GM21737 (cell line): ENCODE data around the gene SMIM10L1.
A peak's percentile ranks its signal among the peaks of the same experiment; 100 is the strongest.

Experiments used
- ATAC-seq: cut with Tn5 transposase; IDR thresholded peaks from one replicate; pipeline ENCODE4 v1.9.1; 2021; ENCODE audit warnings: mild to moderate bottlenecking, moderate library complexity; ENCODE audit not compliant: unreplicated experiment

The SMIM10L1 gene

GRCh38 chr12:11171145-11171968, at the start of gene SMIM10L1:
Gene SMIM10L1 (plus strand): TSS chr12:11171194. CDS start chr12:11171357, 163 bp downstream.
- peak; percentile 95 for ATAC-seq

DNA sequence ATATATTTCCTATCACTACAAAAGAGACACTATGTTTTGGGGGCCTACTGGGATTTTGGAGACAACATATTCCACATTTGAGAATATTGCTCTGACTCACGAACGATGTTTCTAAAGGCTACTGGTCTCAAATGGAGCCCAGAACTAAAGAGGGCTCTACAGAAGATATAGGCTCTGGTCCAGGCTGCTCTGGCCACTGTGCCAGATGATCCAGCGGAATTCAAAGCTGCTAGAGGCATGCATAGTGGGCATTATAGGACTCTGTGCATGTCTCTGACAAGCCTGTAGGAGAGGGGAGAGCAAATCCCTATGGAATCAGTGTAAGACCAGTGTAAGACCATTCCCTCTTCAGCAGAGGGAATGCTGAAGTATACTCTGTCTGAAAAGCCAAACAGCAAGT, 40.6 kb upstream of the SMIM10L1 start:
- no peak for ATAC-seq

GRCh38 chr12:11130999-11131398, 40.0 kb upstream of the SMIM10L1 start:
- no peak for ATAC-seq

- ATAC-seq: no peak
Observed at GRCh38 chr12:11133162-11133561, 37.8 kb upstream of the SMIM10L1 start.

- no peak for ATAC-seq
Observed at GRCh38 chr12:11133816-11134215, 37.2 kb upstream of the SMIM10L1 start.

GRCh38 chr12:11134305-11134704, 36.7 kb upstream of the SMIM10L1 start, which contains the start of gene TAS2R30:
Gene TAS2R30 (minus strand): TSS chr12:11134644. CDS start chr12:11134244, 400 bp downstream.
- no peak for ATAC-seq

GRCh38 chr12:11136075-11136474, 34.9 kb upstream of the SMIM10L1 start:
- ATAC-seq: no peak

DNA sequence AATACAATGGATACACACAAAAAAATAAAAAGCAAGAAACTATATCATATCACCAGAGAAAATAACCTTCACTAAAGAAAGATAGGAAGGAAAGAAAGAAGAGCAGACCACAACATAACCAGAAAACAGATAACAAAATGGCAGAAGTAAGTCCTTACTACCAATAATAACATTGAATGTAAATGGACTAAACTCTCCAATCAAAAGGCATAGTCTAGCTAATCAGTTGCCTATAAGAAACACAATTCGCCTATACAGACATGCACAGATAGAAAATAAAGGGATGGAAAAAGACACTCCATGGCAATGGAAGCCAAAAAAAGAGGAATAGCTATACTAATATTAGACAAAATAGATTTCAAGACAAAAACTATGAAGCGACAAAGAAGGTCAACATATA, 27.6 kb upstream of the SMIM10L1 start:
- no peak for ATAC-seq

- ATAC-seq: no peak
Observed at GRCh38 chr12:11144297-11144696, 26.7 kb upstream of the SMIM10L1 start.

DNA sequence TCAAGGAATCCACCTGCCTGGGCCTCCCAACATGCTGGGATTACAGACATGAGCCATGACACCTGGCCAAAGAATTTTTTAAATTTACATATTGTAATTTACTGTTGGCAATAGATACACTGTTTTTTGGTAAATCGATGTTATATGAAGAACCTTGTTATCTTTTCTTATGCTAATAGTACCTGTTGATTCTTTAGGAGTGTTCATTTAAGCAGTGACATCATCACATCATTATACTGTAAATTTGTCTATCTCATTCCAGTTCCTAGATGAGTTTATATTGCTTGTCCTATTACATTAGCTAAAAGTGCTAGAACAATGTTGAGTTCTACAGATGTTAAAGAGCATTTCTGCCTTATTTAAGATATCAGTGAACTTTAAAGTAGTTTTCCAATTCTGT, 23.6 kb upstream of the SMIM10L1 start:
- no peak for ATAC-seq

DNA sequence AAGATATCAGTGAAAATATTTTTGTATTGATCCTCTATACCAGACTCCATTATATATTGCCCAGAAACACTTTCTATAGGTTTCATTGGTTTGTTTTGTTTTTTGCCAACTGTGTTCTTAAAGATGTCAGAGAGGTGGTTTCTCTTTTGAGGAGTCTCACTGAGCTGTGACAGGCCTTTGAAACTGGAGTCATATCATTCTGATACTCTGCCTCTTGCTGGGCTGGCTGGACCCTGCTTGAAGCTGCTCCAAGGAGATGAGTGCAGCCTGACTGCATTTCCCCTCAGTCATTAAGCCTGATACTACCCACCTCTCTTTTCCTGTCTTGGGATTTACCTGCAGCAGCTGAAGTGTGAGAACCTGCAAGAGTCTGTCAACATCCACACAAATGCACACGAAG, 20.2 kb upstream of the SMIM10L1 start:
- ATAC-seq: no peak

- ATAC-seq: no peak
Observed at GRCh38 chr12:11152725-11153124, 18.3 kb upstream of the SMIM10L1 start.

GRCh38 chr12:11154400-11154925, 16.5 kb upstream of the SMIM10L1 start:
- no peak for ATAC-seq

GRCh38 chr12:11158885-11159444, 12.0 kb upstream of the SMIM10L1 start:
- no peak for ATAC-seq

DNA sequence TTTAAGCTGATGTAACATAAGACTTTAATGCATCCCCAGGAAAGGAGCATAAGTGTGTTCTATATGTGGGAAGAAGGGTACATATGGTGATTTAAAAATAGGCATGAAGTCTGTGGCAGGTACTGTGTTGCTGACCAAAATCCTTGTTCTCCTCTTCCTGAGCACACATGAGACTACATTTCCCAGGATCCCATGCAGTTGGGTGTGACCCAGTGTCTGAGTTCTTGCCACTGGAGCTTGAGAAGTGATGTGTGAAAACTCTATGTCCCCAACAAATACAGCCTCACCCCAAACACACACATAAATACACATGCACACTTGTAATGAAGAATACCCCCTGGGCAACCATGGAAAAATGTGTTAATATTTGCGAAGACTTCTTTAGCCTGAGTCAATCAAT, 8.5 kb upstream of the SMIM10L1 start:
- ATAC-seq: no peak

GRCh38 chr12:11164384-11164783, 6.6 kb upstream of the SMIM10L1 start:
- no peak for ATAC-seq

DNA sequence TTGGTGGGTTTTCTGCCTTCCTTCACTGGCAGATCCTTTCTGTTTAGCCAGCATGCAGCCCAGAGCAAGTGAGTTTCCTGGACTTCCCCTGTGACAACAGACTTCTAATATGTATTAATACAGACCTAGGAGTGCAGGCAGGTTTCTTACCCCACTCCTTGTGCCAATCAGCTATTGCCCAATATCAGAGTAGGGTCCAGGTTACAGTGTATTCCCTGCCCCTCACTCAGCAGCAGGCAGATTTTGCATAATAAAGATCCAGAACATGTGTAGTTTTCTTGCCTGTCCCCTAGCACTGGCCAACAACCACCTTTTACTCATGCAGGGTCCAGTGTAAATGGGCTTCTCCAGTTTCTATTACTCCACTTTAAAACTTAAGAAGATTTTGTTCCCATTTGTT, 4.7 kb upstream of the SMIM10L1 start:
- no peak for ATAC-seq

- no peak for ATAC-seq
Observed at GRCh38 chr12:11170810-11171144, 217 bp upstream of the SMIM10L1 start.

- ATAC-seq: no peak
Observed at GRCh38 chr12:11171969-11172675, 1.1 kb downstream of the SMIM10L1 start.

DNA sequence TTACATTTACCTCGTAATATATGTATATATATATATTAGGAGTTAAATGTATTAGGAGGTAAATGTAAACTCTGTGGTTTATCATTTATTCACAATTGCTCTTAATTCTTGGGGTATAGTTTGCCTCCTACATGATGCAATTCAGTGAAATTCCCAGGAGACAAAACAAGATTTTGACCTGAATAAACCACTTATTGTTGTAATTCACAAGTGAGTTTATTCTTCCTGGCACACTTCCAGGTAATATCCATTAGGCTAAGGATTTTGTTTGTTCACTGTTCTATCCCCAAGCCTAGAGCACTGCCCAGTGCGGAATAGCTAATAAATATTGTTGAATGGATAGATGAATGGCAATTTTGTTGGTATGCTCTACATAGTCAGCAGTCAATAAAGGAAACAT, 3.0 kb downstream of the SMIM10L1 start:
- ATAC-seq: no peak

- ATAC-seq: no peak
Observed at GRCh38 chr12:11178250-11178649, 7.3 kb downstream of the SMIM10L1 start.

DNA sequence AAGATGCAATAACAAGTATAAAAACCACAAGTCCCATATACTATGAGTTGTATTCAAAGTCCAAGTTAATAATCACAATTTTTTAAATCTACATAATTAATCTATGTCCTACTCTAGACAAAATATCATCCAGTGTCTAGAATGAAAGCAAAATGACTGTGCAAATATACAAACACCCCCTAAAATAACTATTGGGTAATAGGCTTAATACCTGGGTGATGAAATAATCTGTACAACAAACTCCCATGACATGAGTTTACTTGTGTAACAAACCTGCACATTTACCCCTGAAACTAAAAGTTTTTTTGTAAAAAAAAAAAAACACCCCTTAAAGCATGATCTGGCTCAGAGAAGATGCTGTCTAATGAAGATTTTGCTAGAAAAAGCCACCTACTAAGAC, 11.5 kb downstream of the SMIM10L1 start:
- ATAC-seq: no peak
